ENCODE data around the gene ITIH2.
A peak's percentile ranks its signal among the peaks of the same experiment; 100 is the strongest.
"Not testable (repeated sequence)": the region's sequence is repeated elsewhere in the genome, so short reads cannot be mapped to it uniquely, and the experiment has no call there.

Gene ITIH2

DNA sequence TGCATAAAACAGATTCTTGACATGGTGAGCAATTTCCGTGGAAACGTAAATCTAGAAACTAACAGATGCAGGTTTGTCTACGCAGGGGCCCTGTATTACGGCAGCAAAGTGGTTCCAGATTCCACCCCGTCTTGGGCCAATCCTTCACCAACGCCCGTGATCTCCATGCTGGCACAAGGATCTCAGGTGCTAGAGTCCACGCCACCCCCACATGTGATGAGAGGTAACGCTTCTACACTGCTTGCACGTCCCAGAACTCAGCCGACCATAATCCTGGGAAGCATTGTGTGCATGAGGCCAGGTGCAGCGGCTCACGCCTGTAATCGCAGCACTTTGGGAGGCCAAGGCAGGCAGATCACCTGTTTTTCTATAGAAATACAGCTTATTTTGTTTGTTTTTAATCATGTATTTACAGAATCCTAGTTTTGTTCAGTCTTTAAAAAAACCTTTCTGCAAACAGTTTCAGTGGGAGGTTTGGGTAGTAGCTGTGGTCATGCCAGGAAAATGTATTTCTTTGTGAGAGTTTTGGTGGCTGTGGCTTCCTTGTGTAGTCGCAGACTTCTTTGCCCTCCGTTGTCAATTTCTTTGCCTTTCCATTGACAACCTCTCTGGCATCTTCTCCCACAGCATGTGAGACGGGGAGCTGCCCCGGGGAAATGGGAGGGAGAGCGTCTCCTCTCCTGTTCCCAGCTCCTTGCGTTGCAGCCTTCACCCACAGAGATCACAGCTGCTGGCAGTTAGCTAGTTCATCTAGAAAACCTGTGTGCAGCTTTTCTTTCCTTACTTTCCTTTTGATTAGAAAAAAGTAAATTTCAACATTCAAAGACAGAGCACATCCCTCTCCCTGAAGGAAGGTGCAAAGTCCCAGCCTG is 35.7 kb downstream of the ITIH2 start:
- no peak for DNase-seq (ENCODE audit: low read depth)

DNA sequence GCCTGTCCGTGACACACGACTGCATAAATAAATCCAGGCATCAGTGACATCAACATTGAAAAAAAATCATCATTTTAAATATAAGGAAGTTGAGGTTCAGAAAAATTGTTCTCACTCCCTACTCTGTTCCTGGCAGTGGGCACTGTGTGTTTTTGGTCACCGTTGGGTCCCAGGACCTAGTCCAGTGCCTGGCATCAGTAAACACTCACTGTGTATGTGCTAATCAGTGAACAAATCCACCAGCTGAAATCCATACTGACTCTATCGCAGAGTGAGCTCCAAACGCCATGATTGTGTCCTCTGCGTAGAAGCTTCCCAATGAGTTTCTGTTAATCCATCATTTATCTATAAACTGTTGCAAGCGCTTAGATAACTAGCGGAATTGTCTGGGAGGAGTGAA is 41.2 kb downstream of the ITIH2 start:
- DNase-seq (ENCODE audit: low read depth): no peak

DNA sequence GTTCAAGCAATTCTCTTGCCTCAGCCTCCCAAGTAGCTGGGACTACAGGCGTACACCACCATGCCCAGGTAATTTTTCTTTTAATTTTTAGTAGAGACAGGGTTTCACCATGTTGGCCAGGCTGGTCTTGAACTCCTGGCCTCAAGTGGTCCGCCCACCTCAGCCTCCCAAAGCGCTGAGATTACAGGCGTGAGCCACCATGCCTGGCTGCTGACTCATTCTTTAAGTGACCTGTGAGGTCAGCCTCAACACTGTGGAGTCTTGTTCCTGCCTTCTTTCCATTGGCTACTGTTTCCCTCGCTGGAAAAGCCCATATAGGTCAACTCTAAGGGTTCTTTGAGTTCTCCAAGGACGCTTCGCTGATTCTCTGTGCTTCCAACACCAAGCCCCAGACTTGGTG is 45.5 kb downstream of the ITIH2 start:
- not testable (repeated sequence) for DNase-seq (ENCODE audit: low read depth)

DNA sequence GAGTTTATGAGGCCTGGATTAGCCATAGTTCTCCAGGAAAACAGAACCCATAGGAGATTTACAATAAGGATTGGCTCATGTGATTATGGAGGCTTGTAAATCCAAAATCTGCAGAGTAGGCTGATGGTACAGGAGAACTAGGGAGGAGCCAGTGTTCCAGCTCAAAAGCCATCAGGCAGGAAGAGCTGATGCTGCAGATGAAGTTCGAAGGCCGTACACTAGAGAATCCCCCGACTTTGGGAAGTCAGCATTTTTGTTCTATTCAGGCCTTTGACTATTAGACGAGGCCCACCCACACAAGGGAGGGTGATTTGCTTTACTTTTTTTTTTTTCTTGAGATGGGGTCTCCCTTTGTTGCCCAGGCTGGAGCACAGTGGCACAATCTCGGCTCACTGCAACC is 47.1 kb downstream of the ITIH2 start:
- no peak for DNase-seq (ENCODE audit: low read depth)

DNA sequence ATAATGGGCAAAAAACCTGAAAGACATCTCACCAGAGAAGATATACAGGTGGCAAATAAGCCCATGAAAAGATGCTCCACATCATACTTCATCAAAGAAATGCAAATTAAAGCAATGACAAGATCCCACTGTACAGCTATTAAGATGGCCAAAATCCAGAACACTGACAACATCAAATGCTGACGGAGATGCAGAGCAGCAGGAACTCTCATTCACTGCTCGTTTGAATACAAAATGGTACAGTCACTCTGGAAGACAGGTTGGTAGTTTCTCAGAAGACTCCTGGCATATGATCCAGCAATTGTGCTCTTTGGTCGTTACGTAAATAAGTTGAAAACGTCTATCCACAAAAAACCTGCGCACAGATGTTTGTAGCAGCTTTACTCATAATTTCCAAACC is 49.1 kb downstream of the ITIH2 start:
- no peak for DNase-seq (ENCODE audit: low read depth)

DNA sequence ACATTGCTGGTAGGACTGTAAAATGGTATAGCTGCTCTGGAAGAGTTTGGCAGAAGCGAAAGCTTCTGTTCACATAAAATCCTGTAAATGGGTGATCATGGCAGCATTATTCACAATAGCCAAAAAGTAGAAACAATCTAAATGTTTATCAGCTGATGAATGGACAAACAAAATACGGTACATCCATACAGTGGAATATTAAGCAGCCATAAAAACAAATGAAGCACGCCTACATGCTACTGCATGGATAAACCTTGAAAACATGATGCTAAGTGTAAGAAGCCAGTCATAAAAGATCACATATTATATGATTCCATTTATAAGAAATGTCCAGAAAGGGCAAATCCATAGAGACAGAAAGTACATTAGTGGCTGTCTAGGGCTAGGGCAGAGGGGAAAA is 52.0 kb downstream of the ITIH2 start:
- DNase-seq (ENCODE audit: low read depth): no peak

DNA sequence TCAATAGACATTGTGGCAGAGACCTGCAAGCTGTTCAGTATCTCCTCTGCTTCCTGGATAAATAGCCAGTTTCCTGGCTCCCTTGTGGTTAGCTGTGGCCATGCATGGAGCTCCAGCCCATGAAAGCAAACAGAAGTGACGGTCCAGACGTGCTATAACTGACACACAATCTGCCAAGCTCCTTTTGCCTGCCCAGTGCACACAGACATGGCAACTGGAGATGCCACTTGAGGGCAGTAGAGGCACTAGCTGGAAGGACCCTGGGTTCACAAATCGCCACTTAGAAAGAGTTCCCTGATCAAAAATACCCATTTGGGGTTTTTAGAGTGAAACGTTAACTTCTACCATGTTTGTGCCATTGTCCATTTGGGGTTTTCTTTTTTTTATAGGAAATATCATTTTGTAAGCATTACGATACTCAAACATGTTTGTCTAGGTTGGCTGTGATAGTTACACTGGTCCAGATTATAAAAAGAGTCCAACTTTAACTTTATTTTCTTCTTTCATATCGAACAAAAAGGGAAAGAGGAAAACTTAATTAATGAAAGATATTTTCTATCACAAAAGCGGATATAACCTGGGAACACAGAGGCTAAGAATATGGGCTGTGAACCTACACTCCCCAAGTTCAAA is 53.4 kb downstream of the ITIH2 start:
- no peak for DNase-seq (ENCODE audit: low read depth)

DNA sequence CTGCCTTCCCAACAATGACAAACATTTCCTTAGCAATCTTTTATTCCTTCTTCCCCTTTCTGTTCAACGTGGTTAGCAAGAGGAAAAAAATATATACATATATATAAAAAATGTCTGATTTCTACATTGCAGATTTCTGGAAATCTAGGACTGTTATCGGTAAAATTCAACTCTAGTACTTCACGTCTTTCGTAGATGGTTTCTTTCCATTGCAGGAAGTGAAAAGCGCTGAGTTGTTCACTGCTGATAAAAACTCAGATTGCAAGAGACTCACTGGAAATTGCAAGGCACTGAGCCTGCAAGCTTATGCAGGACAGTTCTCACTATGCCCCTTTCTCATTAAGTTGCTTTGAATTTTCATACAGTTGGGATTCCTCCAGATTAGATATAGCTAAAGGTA is 60.8 kb downstream of the ITIH2 start:
- no peak for DNase-seq (ENCODE audit: low read depth)

DNA sequence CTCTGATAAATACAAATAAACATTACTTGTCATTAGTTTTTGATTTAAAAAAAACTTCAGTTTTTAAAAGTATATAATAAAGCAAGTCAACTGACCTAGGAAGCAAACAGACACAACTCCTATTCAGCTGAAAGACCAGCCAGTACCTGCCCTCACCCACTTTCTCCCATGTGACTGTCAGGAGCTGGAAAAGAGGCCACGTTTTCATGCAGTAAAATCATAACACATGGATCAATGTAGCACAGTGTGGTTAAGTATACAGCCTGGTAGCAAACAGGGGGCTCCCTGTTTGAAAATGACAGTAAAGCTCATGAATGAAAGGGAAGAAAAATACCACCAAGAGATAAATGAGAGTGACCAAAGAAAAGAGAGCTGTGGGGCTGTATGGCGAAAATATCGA is 63.1 kb downstream of the ITIH2 start:
- DNase-seq (ENCODE audit: low read depth): no peak

DNA sequence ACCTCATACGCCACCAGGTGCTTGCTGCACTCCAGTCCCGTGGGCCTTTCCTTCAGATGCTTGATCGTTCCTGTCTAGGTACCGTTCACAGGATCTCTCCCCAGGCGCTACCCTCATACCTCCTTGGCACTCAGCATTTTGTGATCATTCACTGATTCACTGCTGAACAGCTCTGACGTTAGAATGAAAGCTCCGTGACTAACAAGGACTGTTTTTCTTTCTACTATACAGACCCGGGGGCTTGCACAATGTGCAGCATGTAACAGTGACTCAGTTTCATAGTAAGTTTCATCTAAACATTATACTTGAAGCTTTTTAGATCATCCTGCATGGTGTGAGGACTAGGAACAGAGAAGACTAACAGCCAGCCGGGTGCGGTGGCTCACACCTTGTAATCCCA is 64.1 kb downstream of the ITIH2 start:
- no peak for DNase-seq (ENCODE audit: low read depth)

DNA sequence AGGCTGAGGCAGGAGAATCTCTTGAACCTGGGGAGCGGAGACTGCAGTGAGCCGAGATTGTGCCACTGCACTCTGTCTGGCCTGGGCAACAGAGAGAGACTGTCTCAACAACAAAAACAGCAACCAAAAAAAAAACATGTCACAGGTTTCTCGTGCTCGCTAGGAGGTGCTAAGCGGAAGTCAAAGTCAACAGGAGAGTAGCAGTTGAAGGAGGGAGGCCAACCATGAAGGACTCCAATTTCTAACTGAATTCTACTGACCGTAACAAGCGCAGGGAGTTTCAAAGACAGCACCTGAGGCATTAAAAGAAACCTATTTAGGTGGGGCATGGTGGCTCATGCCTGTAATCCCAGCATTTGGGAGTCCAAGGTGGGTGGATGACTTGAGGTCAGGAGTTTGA is 65.3 kb downstream of the ITIH2 start:
- no peak for DNase-seq (ENCODE audit: low read depth)

DNA sequence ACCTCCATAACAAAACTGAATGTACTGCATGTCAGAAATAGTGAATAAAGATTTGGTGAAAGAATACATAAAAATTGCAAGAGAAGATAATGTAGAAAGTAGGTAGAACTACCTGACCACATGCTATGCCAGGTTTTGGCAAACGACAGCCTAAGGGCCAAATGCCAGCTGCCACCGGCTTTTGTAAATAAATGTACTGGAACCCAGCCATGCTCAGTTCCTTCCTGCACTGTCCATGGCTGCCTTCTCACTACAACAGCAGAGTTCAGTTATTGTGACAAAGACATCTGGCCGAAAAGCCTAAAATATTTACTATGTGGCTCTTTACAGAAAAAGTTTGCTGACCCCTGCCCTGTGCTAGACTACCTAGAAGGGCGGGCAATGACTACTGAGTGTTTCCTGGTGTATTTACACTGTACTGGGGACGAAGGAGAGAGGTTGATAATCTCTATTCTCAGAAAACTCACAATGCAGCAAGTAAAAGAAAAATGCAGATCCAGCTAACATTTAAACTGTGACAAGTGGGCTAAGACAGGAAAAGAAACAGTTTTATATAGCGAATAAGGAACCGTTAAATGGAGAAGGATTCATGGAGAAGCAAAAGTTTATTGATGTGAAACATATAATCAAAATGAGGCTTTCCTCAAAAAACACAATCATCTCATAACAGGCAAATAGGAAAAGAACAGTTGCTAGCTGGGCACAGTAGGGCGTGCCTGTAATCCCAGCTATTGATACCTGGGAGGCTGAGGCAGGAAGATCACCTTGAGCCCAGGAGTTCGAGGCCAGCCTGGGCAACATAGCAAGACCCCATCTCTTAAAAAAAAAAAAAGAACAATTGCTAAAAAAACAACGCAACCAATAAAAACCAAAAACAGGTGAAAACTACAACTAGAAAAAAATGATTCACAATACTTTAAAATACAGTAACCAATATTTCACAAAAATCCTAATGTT is 71.0 kb downstream of the ITIH2 start:
- DNase-seq (ENCODE audit: low read depth): no peak

DNA sequence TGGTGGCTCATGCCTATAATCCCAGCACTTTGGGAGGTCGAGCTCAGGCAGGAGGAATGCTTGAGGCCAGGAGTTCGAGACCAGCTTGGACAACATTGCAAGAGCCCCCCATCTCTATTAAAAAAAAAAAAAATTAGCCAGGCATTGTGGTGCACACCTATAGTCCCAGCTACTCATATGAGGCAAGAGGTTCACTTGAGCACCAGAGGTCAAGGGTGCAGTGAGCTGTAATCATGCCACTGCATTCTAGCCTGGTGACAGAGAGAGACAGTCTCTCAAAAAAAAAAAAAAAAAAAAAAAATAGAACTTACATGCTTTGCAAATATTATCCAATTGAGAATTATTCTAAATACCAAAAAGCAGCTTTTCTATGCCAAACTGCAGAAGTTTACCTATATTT is 73.7 kb downstream of the ITIH2 start:
- DNase-seq (ENCODE audit: low read depth): no peak

DNA sequence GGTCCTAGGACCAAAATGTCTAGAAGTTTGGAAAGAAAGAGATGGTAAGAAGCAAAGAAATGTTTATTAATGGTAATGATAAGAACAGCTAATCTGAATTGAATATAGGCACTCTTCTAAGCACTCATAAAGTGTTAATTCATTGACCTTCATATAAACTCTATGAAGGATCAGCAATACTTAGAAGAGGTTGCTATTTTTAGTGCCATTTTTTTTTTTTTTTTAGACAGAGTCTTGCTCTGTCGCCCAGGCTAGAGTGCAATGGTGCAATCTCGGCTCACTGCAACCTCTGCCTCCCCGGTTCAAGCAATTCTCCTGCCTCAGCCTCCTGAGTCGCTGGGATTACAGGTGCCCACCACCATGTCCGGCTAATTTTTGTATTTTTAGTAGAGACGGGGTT is 79.1 kb downstream of the ITIH2 start:
- DNase-seq (ENCODE audit: low read depth): not testable (repeated sequence)

DNA sequence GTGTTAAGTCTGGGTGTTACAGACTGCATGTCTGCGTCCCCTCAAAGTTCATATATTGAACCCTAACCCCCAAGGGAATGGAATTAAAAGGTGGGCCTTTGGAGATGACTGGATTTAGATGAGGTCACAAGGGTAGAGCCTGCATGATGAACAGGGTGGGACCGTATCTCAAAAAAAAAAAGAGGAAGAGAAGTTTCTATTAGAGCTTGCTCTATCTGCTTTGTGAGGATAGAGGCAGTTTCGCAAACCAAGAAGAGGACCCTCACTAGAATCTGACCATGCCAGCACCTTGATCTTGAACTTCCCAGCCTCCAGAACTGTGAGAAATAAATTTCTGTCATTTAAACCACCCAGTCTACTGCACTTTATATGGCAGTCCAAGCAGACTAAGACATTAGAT is 83.3 kb downstream of the ITIH2 start:
- no peak for DNase-seq (ENCODE audit: low read depth)

DNA sequence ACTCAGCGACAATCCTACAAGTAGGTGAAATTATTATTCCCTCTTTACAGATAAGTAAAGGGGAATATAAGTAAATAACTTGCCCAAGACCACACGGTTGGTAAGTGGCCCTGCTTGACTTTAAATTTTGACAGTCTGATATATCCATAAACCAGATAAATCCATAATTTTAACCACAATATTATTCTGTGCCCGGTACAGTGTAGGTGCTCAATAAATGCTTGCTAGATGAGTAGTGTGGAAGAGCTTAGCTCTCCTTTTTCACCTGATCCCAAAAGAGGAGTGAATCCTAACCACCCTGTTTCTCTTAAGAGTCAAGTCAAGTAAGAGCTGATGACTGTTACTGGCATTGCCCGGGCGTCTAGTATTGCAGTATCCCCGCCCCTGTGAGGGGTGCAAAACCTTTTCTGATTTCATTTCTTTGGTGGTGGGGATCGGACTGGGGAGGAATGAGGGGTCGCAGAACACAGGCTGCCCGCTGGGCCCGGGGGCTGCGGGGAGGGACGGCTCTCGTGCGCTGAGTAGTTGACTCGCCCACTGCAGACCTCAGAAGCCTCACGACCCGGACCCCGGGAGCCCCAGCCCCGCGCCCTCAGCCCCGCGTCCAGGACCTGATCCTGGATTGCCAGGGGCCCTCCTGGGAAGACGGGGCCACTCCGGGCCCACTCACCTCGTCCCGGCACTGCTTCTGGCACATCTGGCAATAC is 84.2 kb downstream of the ITIH2 start:
- no peak for DNase-seq (ENCODE audit: low read depth)

DNA sequence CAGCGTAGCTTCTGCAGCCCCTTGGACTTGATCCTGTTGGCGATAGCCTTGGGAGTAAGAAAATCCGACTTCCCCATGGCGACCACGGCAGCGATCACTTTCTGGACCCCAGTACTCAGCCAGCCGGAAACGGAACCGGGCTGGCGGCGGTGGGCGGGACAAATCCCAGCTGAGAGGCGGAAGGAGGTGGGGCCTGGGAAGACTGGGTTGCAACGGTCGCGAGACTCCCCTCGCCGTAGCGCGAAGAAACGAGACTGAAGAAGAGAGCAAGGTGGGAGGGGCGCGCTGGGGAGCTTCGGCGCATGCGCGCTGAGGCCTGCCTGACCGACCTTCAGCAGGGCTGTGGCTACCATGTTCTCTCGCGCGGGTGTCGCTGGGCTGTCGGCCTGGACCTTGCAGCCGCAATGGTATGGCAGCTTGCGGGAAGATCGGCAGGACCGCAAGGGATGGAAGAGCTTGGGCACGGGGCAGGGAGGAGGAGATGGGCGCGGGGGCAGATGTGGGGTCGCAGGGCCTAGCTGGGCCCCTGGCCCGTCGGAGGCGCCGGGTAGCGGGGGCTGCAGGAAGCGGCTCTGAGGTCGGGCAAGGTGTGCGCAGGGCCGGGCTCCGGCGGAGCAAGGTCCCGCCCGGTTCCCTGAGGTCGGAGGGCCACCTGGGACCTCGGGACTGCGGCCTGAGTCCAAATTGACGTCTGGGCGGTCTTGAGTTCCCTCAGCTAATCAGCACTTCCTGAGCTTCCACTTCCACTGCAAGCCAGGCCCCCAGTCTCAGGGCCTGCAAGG is 84.9 kb downstream of the ITIH2 start, which contains the start of the genes ATP5F1C and KIN:
TSS of gene ATP5F1C (plus strand) at position 321 of the 782 bp plus-strand sequence. CDS start at position 352, 31 bp downstream.
TSS of gene KIN (minus strand) at position 137 of the 782 bp plus-strand sequence. CDS start at position 77, 60 bp downstream.
- peak; percentile 95 for DNase-seq (ENCODE audit: low read depth)

DNA sequence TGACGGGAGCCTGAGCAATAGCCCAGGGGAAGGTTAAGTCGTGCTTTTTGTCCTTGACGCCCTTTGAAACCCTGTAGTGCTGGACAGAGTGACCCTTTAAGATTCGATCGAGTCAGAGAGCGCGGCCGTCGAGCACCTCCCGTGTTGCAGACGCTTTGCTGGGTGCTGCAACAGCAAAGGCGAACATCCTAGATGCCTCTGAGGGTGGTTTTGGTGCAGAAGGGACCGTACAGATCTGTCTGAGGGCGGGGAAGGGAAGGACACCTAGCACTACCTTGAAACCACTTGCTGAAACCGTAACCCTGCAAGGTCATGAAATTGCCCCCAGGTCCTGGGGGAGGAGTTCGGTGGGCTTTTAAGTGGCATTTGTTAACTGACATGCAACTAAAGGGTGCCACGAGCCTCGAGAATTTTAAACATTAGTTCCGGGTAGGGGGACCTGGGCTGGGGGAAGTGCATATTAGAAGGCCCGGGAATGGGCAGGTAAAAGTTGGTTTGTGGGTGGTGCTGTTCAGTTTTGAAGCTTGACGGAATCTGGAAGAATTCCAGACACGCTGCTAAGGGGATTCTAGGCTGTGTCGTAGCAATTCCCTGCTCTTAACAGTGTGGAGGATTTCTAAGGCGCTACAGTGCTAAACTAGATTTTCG is 85.6 kb downstream of the ITIH2 start:
- no peak for DNase-seq (ENCODE audit: low read depth)

DNA sequence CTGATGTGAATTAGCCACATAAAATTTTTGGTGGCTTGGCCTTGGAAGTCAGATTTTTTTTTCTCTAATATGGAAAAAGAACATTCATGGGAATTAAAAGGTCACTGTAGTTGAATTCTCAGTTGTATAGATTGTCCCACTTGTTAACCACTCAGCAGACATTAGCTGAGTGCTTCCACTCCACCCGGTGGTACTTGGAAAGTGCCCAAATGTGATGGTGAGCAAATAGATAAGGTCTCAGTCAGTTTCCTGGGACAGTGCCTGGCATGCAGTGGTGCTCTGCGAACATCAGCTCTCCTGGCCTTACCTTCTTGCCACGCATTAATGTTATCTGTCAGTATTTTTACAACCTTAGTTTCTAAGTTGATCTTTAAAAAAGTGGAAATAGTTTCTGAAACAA is 86.3 kb downstream of the ITIH2 start:
- DNase-seq (ENCODE audit: low read depth): no peak

DNA sequence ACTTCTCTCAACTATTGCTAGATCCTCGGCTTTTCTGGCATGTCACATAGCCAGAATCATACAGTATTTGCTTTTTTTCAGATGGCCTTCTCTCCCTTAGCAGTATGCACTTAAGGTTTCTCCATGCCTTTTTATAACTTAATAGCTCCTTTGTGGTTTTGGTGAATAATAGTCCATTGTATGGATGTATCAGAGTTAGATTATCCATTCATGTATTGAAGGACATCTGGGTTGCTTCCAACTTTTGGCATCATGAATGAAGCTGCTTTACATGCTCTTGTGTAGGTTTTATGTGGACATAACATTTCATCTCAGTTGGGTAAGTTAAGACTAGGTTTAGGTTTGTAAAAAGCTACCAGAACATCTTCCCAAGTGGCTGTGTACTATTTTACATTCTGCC is 89.4 kb downstream of the ITIH2 start:
- no peak for DNase-seq (ENCODE audit: low read depth)

All from stimulated activated CD4-positive, alpha-beta T cell treated with anti-CD3 and anti-CD28 coated beads, Interleukin-2, amount 100 ng/mL, for 4 hours (primary cell).